NCI-H2227 (cell line): ENCODE results near the gene SLC25A25.

ENCODE experiments used
- DNase-seq: peaks from one replicate; lab custom pipeline; 2025; ENCODE audit not compliant: unreplicated experiment; lab: John Stamatoyannopoulos, UW

SLC25A25 gene

DNA sequence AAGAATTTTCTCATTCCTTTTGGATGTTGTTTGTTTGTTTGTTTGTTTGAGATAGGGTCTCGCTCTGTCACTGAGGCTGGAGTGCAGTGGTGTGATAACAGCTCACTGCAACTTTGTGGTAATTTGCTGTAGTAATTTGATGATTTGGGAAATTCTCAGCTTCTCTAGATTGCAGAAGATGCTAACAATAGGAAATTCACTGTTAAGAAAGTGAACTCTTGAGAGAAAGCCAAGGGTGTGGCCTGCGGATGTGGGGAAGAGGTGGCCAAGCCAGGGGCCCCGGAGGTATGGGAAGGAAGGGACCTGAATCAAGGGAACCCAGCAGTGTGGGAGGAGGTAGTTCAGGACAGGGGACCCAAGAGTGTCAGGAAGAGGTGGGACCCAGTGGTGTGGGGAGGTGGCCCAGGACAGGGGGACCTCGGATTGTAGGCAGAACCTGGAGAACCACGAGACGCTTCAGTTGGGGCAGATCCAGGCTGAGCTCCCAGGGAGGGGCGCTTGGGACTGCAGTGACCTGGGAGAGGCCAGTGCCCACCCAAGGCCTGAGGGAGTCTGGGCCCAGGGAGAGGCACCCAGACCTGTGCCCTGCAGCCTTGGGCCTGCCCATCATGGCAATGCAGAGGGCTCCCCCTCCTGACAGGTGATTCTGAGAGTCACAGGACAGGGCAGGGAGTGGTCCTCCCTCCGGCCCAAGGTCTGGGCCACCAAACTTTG, 75.7 kb downstream of the SLC25A25 start:
- DNase-seq, result no peak

DNA sequence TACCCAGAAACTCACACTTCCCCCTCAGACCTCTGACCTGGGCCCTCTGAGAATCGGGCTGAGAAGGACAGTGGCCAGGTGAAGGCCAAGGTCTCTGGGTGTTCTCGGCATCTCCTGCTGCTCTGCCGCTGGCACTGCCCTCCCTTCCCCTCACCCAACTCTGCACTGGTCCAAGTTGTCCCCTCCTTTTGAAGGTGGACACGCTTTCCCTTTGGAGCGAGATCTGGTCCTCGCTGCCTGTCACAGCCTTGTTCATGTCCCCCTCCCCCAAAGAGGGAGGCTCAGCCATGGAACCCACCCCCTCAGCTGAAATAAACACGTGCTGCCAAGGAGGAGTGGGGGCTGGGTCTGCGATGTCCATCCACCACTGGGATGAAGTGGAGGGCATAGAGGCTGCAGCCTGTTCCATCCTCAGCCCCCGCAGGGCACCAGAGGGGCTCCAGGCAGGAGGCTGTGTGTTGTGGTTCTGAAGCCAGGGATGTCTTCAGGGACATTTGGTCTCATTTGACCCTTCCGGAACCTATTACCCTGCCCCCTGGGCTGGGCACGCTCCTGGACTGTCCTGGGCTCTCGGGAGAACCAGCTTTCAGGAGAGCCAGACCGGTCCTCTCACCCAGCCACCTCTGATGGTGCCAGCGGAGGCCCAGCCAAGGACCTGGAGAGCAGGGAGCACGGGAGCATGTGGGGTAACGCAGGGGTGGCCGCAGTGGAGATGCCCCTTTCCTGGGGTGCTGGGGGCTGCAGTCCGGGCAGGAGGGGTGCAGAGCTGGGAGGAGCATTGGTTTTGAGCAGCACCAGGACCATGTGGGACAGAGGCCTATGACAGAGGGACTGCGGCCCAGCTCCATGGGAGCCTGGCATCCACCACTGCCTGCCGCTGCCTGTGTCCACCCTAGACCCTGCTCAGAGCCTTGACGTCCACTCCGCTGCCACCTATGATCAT, 76.5 kb downstream of the SLC25A25 start:
- DNase-seq, result no peak

DNA sequence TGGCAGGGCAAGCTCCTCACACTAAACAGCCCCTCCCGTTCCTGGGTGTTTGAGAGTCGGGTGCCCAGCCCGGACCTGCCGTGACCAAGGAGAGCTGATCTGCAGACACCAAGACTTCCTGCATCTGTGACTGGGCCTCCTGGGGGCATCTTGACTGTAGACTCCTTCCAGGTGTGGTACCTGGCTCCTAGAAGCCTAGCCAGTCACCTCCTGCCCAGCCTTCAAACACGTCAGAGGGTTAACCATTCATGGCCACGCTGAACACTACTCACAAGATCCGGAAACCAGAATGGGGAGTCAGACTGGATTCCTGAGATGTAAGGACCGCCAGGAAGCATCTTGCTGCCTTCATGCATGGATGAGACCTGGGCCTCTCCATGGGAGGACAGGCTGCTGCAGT, 77.5 kb downstream of the SLC25A25 start:
- DNase-seq, result no peak

DNA sequence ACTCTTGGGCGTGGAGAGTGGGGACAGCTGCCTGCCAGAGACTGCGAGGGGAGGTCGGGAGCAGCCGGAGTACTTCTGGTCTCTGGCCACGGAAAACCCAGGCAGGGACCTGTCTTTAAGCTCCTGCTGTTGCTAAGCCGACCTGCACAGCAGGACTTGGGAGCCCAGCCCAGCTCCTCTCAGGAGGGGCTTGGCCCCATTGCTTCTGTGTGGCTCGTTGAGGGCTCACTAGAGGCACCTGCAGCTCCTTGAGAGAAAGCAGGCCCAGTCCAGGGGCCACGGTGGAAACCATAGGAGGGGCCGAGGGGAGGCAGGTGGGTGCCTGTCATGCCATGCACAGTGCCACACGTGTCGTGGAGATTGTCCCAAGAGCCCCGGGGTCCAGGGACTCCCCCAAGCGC, 77.9 kb downstream of the SLC25A25 start:
- DNase-seq, result no peak

DNA sequence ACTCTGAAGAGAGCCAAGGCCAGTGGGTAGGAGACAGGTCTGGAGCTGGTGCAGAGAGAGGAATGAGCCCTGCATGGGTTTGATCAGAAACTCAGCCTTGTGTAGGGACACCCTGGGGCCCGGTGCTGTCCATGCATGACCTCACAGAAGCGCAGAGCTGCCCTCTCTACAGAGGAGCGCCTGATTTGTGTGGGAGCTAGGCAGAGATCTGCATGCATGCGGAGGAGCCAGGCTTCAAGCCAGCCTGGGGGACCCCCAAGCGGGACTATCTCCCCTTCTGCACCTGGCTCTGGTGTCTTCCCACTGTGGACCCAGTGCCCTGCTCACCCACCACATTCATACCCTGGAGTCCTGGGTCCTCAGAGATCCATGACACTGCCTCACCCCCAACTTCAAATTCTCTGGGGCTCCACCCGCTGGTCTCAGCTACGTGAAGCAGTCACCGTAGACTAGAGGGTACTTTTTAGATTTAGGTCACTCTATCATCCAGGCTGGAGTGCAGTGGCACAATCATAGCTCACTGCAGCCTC, 78.6 kb downstream of the SLC25A25 start:
- DNase-seq, result no peak

DNA sequence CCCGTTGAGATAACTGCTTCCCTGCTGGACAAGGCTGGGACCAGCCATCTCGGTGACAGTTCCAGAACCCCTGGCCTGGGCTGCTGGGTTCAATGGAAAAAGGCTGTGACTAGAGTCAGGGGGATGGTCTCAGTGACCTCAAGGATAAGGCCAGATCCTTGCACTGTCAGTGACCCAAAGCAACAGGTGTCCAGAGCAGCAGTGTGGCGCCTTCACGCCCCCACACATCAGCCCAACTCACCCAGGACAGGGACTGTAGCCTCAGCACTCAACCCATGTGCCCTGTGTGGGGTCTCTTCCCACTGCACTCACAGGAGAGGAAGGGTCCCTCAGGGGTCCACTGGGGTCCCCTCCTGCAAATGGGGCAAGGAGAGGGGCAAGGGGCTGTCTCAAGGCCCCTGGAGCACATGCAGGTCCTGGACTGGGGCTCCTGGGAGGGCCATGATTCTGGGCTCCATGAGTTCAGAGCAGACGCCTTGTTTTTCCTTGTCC, 80.5 kb downstream of the SLC25A25 start:
- DNase-seq, result no peak

DNA sequence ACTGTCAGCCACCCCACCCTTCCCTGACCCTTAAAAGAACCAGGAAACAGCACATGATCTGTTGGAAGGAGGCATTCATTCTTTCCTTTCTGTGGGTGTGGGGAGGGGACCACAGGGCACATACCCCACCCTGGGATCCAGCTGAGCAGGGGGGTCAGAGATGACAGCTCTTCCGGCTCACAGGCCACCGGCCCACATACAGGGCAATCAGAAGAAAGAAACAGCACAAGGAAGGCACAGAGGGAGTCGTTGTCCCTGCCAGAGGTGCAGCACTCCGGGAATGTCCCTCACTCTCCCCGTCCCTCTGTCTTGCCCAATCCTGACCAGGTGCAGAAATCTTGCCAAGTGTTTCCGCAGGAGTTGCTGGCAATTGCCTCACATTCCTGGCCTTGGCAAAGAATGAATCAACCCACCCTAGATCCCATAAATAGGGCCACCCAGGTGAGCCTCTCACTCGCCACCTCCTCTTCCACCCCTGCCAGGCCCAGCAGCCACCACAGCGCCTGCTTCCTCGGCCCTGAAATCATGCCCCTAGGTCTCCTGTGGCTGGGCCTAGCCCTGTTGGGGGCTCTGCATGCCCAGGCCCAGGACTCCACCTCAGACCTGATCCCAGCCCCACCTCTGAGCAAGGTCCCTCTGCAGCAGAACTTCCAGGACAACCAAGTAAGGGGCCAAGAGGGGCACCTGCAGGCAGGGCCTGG, 81.1 kb downstream of the SLC25A25 start, which contains the start of gene LCN2:
LCN2 (plus strand) TSS at position 453 of the 701 bp plus-strand sequence; CDS start at position 526, 73 bp downstream.
- no peak for DNase-seq

DNA sequence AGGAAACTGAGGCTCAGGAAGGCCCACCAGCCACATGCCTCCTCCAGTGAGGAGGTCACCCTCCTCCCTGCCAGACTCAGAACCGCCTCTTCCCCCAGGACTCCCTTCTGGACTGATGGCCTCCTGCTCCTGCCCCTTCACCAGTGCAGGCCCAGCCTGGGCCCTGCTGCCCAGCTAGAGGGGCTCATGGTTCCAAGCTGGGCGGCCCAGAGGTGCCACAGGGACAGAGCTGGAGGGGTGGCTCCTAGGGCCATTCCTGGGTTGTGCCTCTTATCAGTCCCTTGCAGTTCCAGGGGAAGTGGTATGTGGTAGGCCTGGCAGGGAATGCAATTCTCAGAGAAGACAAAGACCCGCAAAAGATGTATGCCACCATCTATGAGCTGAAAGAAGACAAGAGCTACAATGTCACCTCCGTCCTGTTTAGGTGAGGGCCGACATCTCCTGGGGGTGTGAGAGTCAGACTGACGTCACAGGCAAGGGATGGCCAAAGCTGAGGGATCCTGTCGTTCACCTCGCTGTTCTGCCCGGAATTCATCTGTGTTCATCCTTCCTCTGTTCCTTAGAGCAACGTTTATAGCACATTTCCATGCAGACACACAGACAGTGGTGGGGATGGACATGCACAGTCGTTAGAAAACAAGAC, 82.0 kb downstream of the SLC25A25 start:
- no peak for DNase-seq

DNA sequence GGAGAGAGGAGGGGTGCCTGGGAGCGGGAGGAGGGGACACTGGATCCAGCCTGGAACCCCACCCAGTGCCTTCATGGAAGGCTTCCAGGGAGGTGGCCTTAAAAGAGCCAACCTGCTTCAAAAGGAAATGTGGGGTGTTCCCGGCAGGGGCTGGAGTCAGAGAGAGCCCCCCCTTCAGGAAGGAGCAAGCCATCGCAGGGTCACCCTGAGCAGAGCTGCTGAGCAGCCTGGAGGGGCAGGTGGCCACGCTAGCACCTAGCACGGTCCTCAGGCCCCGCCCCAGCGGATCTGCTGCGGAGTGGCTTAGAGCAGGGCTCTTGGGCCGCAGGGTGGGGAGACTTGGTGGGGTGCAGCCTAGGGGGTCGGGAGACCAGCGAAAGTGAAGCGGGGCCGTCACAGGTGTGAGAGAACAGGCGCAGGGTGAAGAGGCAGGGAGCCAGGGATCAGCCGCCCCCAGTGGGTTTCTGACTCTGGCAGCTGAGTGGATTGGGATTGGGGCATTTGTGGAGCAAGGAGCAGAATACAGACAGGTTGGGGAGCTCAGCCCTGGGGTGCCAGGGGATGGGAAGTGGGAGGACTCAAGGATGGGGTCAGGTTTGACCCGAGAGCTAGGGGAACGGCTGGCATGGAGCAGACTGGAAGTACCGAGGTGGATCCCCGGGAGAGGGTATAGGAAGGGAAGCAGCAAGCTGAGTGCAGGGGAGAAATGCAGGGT, 82.7 kb downstream of the SLC25A25 start:
- no peak for DNase-seq

DNA sequence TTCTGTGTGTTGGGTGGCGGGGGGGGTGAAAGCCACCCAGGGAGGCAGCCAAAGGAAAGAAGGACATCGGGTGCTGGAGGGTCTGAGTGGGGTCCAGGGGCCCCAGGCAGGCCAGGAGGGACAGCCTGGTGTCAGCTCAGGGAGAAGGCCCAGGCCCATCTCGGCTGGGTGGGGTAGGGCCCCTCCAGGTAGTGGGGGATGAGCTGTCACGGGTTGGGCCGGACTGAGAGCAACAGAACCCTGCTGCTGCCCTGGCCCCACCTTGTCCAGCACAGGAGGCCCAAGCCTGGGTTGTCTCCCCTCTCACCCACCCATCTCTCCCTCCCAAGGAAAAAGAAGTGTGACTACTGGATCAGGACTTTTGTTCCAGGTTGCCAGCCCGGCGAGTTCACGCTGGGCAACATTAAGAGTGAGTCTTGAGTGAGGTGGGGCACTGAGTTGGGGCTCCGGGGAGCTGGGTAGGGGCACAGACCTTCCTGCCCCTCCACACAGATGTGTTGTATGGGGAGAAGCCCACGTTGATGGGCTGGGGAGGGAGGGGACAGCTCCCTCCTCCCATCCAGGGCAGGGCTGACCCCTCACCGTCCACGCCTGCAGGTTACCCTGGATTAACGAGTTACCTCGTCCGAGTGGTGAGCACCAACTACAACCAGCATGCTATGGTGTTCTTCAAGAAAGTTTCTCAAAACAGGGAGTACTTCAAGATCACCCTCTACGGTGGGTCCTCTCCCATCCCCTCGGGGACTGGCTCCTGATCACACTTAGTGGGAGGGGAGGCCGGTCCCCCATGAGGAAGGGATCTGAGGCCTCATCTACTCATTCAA, 83.5 kb downstream of the SLC25A25 start:
- no peak for DNase-seq

DNA sequence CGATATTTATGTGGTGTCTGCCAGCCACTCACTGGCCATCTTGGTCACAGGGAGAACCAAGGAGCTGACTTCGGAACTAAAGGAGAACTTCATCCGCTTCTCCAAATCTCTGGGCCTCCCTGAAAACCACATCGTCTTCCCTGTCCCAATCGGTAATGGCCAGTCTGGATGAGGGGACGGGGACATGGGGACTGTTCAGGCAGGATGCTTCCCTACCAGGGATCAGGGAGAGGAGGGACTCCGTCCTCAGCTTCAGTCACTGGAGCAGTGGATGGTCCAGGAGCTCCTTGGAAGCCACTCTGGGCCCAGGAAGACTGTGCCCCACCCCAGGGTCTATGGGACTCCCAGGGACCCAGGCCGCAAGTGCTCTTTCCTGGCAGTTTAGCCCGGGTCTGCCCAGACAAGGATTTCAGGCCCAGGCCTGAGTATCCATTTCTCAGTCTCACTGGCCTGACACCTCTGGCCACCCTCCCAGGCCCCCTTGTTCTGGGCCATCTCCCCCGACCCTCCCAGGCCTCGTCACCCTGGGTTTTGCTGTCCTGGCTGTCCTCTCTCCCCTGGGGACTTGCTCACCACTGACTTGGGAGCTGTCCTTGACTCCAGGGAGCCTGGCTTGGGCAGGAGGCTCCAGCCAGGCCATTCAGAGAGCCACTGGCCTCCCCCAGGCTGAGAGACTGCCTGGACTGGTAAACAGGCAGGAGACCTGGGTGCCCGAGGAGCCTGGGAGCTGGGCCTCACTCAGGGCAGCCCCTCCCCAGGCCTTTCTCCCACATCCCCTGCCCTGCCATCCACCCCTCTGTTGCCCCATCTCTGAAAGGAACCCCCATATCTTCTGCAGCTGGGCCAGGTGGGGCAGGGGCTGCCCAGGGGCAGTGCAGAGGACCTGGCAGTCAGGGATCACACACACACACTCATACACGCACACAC, 84.4 kb downstream of the SLC25A25 start:
- no peak for DNase-seq

DNA sequence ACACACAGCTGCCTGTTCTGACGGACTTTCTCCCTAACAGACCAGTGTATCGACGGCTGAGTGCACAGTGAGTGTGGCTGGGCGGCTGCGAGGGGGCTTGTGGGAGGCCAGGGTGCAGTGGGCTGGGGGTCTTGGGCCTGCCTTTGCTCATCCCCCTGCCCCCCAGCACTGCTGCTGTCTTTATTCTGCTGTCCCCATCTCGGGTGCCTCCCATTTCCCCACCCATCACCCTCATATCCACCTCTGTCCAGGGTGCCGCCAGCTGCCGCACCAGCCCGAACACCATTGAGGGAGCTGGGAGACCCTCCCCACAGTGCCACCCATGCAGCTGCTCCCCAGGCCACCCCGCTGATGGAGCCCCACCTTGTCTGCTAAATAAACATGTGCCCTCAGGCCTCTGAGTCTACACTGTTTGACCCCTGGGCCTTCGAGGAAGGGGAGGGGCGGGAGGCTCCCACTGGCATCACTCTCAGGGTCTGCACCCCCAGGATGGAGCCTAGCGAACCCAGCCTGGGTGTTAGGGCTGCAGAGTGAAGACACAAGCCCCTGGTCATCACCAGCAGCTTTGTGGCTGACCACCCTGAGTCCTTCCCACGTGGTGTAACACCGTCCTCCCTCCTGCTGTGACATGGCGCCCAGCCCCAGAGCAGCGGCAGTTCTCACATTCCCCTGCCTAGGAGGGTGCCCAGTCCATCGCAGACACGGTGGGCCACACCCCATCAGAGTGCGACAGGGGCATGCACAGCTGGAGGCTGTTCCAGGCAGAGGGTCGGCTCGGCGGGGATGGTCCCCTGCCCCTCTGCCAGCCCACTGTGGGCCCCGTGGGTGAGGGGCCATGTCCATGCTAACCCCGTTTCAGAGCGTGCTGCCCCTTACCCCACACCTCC, 85.3 kb downstream of the SLC25A25 start:
- no peak for DNase-seq

DNA sequence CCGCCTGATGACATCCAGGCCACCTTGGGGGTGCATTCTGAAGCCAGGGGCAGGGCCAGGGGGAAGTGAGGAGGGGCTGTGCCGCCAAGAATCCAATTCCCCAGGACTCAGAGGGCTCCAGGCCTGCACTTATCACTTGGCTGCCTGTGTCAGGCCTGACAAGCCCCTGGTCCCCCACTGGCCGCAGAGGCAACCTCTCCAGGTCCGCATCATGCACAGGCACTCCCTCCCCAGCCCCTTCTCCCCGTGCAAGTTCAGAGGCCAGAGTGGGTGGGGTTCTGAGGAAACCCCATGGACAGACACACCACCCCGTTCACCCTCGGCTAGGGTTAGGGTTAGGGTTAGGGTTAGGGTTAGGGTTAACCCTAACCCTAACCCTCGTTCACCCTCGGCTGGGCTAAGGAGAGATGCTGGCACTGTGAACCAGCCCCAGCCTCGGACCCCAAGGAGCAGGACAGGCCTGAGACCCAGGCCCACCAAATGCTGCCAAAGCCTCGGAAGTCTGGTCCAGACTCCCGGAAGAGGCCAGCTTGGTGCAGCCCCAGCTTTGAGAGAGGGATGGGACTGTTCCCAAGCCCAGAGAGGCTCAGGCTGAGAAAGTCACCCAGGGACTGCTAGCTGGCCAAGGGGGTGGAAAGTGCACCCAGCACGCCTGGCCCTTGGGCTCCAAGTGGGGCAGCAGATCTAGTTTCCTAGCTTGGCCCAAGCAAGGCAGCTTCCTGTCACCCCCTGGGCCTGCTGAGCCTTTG, 86.1 kb downstream of the SLC25A25 start:
- no peak for DNase-seq

DNA sequence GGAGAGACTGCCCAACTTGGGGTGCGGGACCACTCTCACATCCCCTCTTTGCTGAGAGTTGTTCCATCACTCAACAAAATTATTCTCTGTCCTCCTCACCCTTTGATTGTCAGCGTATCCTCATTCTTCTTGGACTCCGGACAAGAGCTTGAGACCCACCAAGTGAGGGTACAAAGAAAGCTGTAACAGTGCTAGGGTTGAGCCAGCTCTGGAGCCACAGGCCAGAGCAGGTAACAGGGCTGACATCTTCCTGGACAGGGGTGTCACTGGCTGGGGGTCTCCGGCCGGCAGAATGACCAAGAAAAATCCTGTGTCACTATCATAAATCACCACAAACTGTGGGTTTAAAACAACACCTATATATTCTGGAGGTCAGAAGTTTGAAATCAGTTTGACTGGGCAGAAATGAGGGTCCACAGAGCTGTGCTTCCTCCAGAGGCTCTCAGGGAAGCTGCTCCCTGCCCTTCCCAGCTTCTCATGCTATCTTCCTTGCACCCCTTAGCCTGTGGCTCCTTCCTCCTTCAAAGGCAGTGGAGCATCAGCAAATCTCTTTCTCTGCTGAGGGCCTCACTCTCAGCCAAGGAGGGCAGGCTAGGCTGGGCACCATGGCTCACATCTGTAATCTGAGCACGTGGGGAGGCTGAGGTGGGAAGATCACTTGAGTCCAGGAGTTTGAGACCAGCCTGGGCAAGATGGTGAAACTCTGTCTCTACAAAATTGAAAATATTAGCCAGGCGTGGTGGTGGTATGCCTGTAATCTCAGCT, 87.9 kb downstream of the SLC25A25 start:
- no peak for DNase-seq
